CD4-positive, alpha-beta memory T cell (primary cell): ENCODE results near the gene C10orf62. TPM values are rescaled to one million over a fixed set of nuclear protein-coding genes. Genes with fewer than 3 reads are reported as not detected.

ENCODE experiments used
- CTCF ChIA-PET: fragments of 350-600 bp; sonication (Branson Sonifier 250); formaldehyde crosslinking; loops from one replicate; lab custom pipeline; 2021; ENCODE audit warnings: inconsistent platforms; ENCODE audit not compliant: partially characterized antibody; lab: Charles Lee
- POLR2A ChIA-PET: fragments of 350-600 bp; sonication (Branson Sonifier 250); formaldehyde crosslinking; loops from one replicate; lab custom pipeline; 2021; ENCODE audit not compliant: partially characterized antibody; lab: Charles Lee
- DNase-seq, 5 donors: peaks; one replicate each; pipeline versions ENCODE4 v3.0.0 to v3.0.0-alpha.2; 2020 to 2022; ENCODE audit warnings: mixed read lengths in 1 of 5
- H3K27ac ChIP-seq: one replicate; pipeline ENCODE4 v1.7.0; 2013; ENCODE audit warnings: low read depth, low read length
- H3K27me3 ChIP-seq: 2 replicates; pipeline ENCODE4 v1.7.0; 2013; ENCODE audit warnings: mild to moderate bottlenecking, low read length, moderate library complexity; ENCODE audit not compliant: insufficient read depth
- H3K36me3 ChIP-seq: 2 replicates; pipeline ENCODE4 v1.7.0; 2013; ENCODE audit warnings: mild to moderate bottlenecking, low read length, moderate library complexity; ENCODE audit not compliant: insufficient read depth
- H3K4me1 ChIP-seq: 2 replicates; pipeline ENCODE4 v1.7.0; 2013; ENCODE audit warnings: mild to moderate bottlenecking, low read length, moderate library complexity; ENCODE audit not compliant: insufficient read depth
- H3K4me3 ChIP-seq, 2 donors: one replicate each; pipeline ENCODE4 v1.7.0; 2013; ENCODE audit warnings: low read length in 2 of 2, mild to moderate bottlenecking in 1 of 2
- H3K9me3 ChIP-seq, 2 donors: one replicate each; pipeline ENCODE4 v1.7.0; 2013; ENCODE audit warnings: low read length in 2 of 2, control low read depth in 1 of 2; ENCODE audit not compliant: control insufficient read depth in 1 of 2
- H3K27ac Mint-ChIP-seq, 7 donors: one replicate each; pipeline ENCODE4 v1.8.0; 2020 to 2021; ENCODE audit warnings: mixed read lengths in 7 of 7, mild to moderate bottlenecking in 6 of 7, inconsistent platforms in 3 of 7, moderate library complexity in 3 of 7
- H3K27me3 Mint-ChIP-seq, 2 donors: one replicate each; pipeline ENCODE4 v1.8.0; 2020 to 2021; ENCODE audit warnings: mixed read lengths in 2 of 2
- H3K36me3 Mint-ChIP-seq, 2 donors: one replicate each; pipeline ENCODE4 v1.8.0; 2020 to 2021; ENCODE audit warnings: mixed read lengths in 2 of 2, inconsistent platforms in 1 of 2, mild to moderate bottlenecking in 1 of 2
- H3K4me1 Mint-ChIP-seq, 4 donors: one replicate each; pipeline ENCODE4 v1.8.0; 2020 to 2021; ENCODE audit warnings: mixed read lengths in 4 of 4, mild to moderate bottlenecking in 1 of 4
- H3K4me3 Mint-ChIP-seq, 8 donors: one replicate each; pipeline ENCODE4 v1.8.0; 2020 to 2021; ENCODE audit warnings: mixed read lengths in 8 of 8, mild to moderate bottlenecking in 7 of 8, moderate library complexity in 6 of 8, inconsistent platforms in 3 of 8
- H3K9me3 Mint-ChIP-seq, 8 donors: one replicate each; pipeline ENCODE4 v1.8.0; 2020 to 2021; ENCODE audit warnings: mixed read lengths in 8 of 8, mild to moderate bottlenecking in 5 of 8, inconsistent platforms in 3 of 8, moderate library complexity in 1 of 8
- intact Hi-C: fragments of 100-400 bp; cut with micrococcal nuclease; formaldehyde crosslinking; loops from one replicate; pipeline ENCODE4 v1.15.1; 2023
- polyA plus RNA-seq, 2 donors: library from polyadenylated mRNA; unstranded; fragments of 300-500 nt; fragmentation: Illumina TruSeq; gene quantifications; one replicate each; pipeline ENCODE4 v1.2.3, GENCODE V29; 2021
- total RNA-seq, 2 experiments: library from RNA; stranded (reverse); gene quantifications; one replicate each; pipeline ENCODE4 v1.2.3, GENCODE V29; 2021

C10orf62 gene
- total and polyA plus RNA-seq, 4 experiments from 2014 or later, result not detected

GRCh38 chr10:97580421-97581367 lies 8.8 kb upstream of the C10orf62 start:
- peak overlapping the region in 1 of 7 donors; percentile 5 for H3K27ac Mint-ChIP-seq
- CTCF ChIA-PET, result no interaction called here
- no peaks in the 10 kb centered on the region for H3K4me1 Mint-ChIP-seq
- no peak overlapping the region for H3K27ac ChIP-seq
- no peaks in the 10 kb centered on the region for H3K9me3 Mint-ChIP-seq
- H3K9me3 ChIP-seq, result no peaks in the 10 kb centered on the region
- no peak for DNase-seq
- no peak overlapping the region for H3K4me3 Mint-ChIP-seq
- H3K4me3 ChIP-seq, result no peak overlapping the region
- intact Hi-C loops, result no loop called here
- H3K27me3 Mint-ChIP-seq, result peaks cover 0 to 2% of the 10 kb centered on the region in 2 donors
- POLR2A ChIA-PET, result no interaction called here
- H3K36me3 Mint-ChIP-seq, result no peaks in the 10 kb centered on the region
- no peaks in the 10 kb centered on the region for H3K27me3 ChIP-seq
- H3K36me3 ChIP-seq, result no peaks in the 10 kb centered on the region
- no peaks in the 10 kb centered on the region for H3K4me1 ChIP-seq

GRCh38 chr10:97582169-97582568 lies 7.4 kb upstream of the C10orf62 start:
- DNase-seq, result no peak
- Histone ChIP-seq H3K4me3 (no peak overlapping the region), H3K36me3 (no peaks in the 10 kb centered on the region), H3K4me1 (no peaks in the 10 kb centered on the region), H3K9me3 (no peaks in the 10 kb centered on the region), H3K27ac (no peak overlapping the region), H3K27me3 (no peaks in the 10 kb centered on the region)
- no peaks in the 10 kb centered on the region for H3K4me1 Mint-ChIP-seq
- H3K27ac Mint-ChIP-seq, result no peak overlapping the region
- H3K9me3 Mint-ChIP-seq, result no peaks in the 10 kb centered on the region
- no peak overlapping the region for H3K4me3 Mint-ChIP-seq
- ChIA-PET POLR2A (no interaction called here), CTCF (interaction anchor here (0.6 kb wide), 1 partner anchor 177 kb away, joined by 3 read pairs; no protein-coding TSS in a partner anchor)
- peaks cover 0 to 2% of the 10 kb centered on the region in 2 donors for H3K27me3 Mint-ChIP-seq
- intact Hi-C loops, result no loop called here
- H3K36me3 Mint-ChIP-seq, result no peaks in the 10 kb centered on the region

- H3K9me3 ChIP-seq, result no peaks in the 10 kb centered on the region
- no peaks in the 10 kb centered on the region for H3K36me3 Mint-ChIP-seq
- intact Hi-C loops, result no loop called here
- no peak overlapping the region for H3K4me3 ChIP-seq
- no peak for DNase-seq
- H3K27ac ChIP-seq, result no peak overlapping the region
- CTCF ChIA-PET, result no interaction called here
- H3K27me3 Mint-ChIP-seq, result peaks cover 0 to 1% of the 10 kb centered on the region in 2 donors
- no peaks in the 10 kb centered on the region for H3K36me3 ChIP-seq
- H3K4me3 Mint-ChIP-seq, result no peak overlapping the region
- no peaks in the 10 kb centered on the region for H3K27me3 ChIP-seq
- no peaks in the 10 kb centered on the region for H3K4me1 ChIP-seq
- no peaks in the 10 kb centered on the region for H3K9me3 Mint-ChIP-seq
- POLR2A ChIA-PET, result no interaction called here
- H3K4me1 Mint-ChIP-seq, result no peaks in the 10 kb centered on the region
- no peak overlapping the region for H3K27ac Mint-ChIP-seq
Observed at GRCh38 chr10:97583476-97583875, 6.0 kb upstream of the C10orf62 start.

- Mint-ChIP-seq H3K9me3 (no peaks in the 10 kb centered on the region), H3K36me3 (no peaks in the 10 kb centered on the region), H3K27ac (no peak within 1 kb of the TSS), H3K27me3 (no peaks in the 10 kb centered on the region), H3K4me3 (no peak within 1 kb of the TSS), H3K4me1 (no peaks in the 10 kb centered on the region)
- no peaks in the 10 kb centered on the region for H3K4me1 ChIP-seq
- DNase-seq, result no peak
- no peaks in the 10 kb centered on the region for H3K27me3 ChIP-seq
- H3K27ac ChIP-seq, result no peak within 1 kb of the TSS
- no peak within 1 kb of the TSS for H3K4me3 ChIP-seq
- no peaks in the 10 kb centered on the region for H3K9me3 ChIP-seq
- CTCF ChIA-PET, result no interaction called here
- POLR2A ChIA-PET, result no interaction called here
- no peaks in the 10 kb centered on the region for H3K36me3 ChIP-seq
- intact Hi-C loops, result no loop called here
Observed at GRCh38 chr10:97584060-97584797, 5.3 kb upstream of the C10orf62 start, which contains the start of gene HOGA1. Gene HOGA1, plus strand, starts transcription at chr10:97584389. Its CDS starts 315 bp downstream, at chr10:97584704.

- ChIA-PET CTCF (interaction anchor here (0.6 kb wide), 1 partner anchor 331 kb away, joined by 3 read pairs; no protein-coding TSS in a partner anchor), POLR2A (no interaction called here)
Observed at GRCh38 chr10:97584798-97585438, 4.6 kb upstream of the C10orf62 start.

GRCh38 chr10:97585439-97585811 lies 4.1 kb upstream of the C10orf62 start:
- Histone ChIP-seq H3K4me1 (no peaks in the 10 kb centered on the region), H3K27me3 (no peaks in the 10 kb centered on the region), H3K4me3 (no peak overlapping the region), H3K9me3 (no peaks in the 10 kb centered on the region), H3K36me3 (no peaks in the 10 kb centered on the region), H3K27ac (no peak overlapping the region)
- Mint-ChIP-seq H3K9me3 (no peaks in the 10 kb centered on the region), H3K36me3 (no peaks in the 10 kb centered on the region), H3K4me1 (no peaks in the 10 kb centered on the region), H3K27me3 (no peaks in the 10 kb centered on the region), H3K4me3 (no peak overlapping the region), H3K27ac (no peak overlapping the region)
- ChIA-PET POLR2A (no interaction called here), CTCF (interaction anchor here (0.6 to 1.5 kb wide), 3 partner anchors 11 to 331 kb away, joined by 3 to 4 read pairs (median 3); no protein-coding TSS in a partner anchor)
- no peak for DNase-seq
- intact Hi-C loops, result no loop called here

More at GRCh38 chr10:97584798-97585438, 4.6 kb upstream of the C10orf62 start:
- no peaks in the 10 kb centered on the region for H3K27me3 Mint-ChIP-seq
- H3K4me3 ChIP-seq, result no peak overlapping the region
- no peaks in the 10 kb centered on the region for H3K9me3 ChIP-seq
- intact Hi-C loops, result no loop called here
- no peaks in the 10 kb centered on the region for H3K36me3 Mint-ChIP-seq
- no peaks in the 10 kb centered on the region for H3K4me1 ChIP-seq
- DNase-seq, result no peak
- no peak overlapping the region for H3K27ac ChIP-seq
- H3K36me3 ChIP-seq, result no peaks in the 10 kb centered on the region
- H3K27ac Mint-ChIP-seq, result no peak overlapping the region
- no peak overlapping the region for H3K4me3 Mint-ChIP-seq
- H3K27me3 ChIP-seq, result no peaks in the 10 kb centered on the region
- H3K4me1 Mint-ChIP-seq, result no peaks in the 10 kb centered on the region
- H3K9me3 Mint-ChIP-seq, result no peaks in the 10 kb centered on the region

- no peak for DNase-seq
- intact Hi-C loops, result no loop called here
- Histone ChIP-seq H3K36me3 (no peaks in the 10 kb centered on the region), H3K4me3 (no peak overlapping the region), H3K4me1 (no peaks in the 10 kb centered on the region), H3K27me3 (no peaks in the 10 kb centered on the region), H3K27ac (no peak overlapping the region), H3K9me3 (no peaks in the 10 kb centered on the region)
- Mint-ChIP-seq H3K4me1 (no peaks in the 10 kb centered on the region), H3K36me3 (no peaks in the 10 kb centered on the region), H3K4me3 (no peak overlapping the region), H3K27me3 (no peaks in the 10 kb centered on the region), H3K9me3 (no peaks in the 10 kb centered on the region), H3K27ac (no peak overlapping the region)
- ChIA-PET CTCF (no interaction called here), POLR2A (no interaction called here)
Observed at GRCh38 chr10:97587183-97587582, 2.3 kb upstream of the C10orf62 start.
